GM18870 (cell line): ENCODE results near the gene ASXL3.

Source experiments
- ATAC-seq: cut with Tn5 transposase; IDR thresholded peaks from one replicate; pipeline ENCODE4 v1.9.1; 2021; ENCODE audit warnings: moderate library complexity; ENCODE audit not compliant: unreplicated experiment

ASXL3 gene

DNA sequence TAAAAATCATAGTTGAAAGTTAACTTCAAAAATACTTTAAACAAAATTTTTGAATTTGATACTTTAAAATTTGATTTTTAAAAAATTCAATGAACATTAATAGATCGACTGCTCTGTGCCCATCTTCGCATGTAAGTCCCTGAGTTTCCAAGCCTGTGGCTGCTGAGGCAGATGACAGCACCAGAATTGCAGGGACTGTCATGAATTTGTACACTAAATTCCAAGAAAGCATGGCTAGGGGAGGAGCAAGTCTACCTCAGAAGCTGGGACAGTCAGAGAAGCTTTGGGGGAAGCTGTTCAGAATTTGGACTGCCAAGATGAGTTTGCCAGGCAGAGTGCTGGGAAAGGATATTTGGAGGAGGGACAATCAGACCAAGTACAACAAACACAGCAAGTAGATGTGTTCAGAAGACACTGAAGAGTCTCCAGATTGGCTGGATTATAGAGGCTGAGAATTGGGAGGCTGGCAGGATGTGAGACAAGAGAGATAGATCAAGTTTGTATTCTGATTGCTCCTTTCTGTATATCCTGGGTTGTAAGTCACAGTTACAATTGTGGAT lies 79.0 kb downstream of the ASXL3 start:
- ATAC-seq, result no peak

DNA sequence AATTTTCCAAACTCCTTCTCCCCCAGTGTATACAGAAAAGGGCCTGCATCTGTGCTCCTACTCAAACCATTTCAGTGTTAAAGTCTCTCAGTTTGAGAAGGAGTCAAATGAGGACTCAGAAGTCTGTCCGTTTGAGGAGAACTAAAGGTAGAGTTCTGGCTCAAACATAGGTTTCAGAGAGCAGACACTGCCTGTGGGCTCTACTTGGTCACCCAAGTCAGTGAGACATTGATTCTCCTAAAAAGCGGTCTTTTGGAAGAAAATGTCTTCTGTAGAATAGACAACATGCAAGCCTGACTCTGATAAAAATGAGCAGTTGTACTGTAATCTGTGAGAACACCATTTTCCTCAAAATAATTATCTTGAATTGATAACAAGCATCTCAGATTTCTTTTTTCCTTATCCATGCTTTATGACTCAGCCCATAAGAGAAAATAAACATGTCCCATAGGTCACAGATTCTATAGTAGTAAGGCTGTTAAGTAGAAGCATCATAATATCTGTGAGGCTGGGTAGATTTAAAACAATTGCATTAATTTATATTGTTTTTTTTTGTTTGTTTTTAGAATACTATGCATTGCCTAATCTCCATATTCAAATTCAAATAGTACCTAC lies 82.8 kb downstream of the ASXL3 start:
- no peak for ATAC-seq

GRCh38 chr18:33664241-33664874 lies 86.3 kb downstream of the ASXL3 start:
- no peak for ATAC-seq

- ATAC-seq, result no peak
Observed at GRCh38 chr18:33665187-33665586, 87.2 kb downstream of the ASXL3 start.

- no peak for ATAC-seq
Observed at GRCh38 chr18:33665641-33666040, 87.6 kb downstream of the ASXL3 start.

DNA sequence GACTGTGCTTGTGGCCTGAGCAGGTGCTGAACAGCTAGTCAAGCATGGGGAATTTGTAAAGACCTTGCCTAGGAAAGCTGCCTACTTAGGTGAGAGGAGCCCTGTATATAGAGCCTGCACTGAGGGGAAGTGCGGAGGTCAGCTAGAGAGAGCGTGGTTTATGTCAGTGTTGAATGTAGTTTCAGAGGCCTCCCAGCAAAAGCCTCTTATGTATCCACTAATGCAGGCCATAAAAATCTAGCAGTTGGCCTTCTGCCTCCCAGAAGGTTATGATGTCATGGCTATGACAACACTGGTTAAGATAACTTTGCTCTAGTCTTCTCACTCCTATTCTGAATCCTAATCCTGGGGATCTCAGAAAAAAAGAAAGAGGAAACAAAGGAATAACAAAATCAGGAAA lies 88.9 kb downstream of the ASXL3 start:
- ATAC-seq, result no peak

DNA sequence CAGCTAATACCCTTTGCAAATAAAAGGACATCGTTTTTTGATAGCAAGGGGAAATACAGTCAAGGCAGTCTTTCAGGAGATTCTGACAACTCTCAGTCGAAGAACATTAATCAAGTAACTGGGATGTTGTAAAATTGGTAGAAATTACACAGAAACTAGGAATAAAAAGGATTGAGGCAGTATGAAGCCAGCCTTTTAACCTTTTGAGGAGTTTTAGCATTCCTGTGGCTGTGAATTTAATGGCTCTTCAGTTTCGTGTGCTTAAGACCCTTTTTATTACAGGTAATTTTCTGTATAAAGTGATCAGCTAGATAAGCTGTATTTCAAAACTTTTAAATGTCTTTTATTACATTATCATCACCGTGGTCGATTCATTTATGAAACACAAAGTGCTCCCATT lies 91.6 kb downstream of the ASXL3 start:
- ATAC-seq, result no peak

DNA sequence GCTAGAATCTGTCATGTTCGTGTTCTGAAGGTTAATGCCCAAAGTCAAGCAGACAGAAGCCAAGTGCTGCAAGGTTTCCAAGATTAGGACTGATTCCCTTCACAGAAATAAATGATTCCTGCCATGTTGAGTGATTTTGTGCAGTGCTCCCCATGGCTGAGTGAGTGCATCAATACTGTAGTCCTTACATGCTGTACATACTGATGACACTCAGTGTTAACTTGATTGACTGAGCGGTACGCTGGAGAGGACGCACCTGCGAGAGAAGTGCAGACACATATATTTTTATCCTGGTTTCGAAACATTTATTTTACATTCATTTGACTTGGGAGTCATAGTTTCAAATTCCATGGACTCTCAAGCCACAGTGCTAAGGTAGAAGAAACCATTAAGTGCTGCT lies 92.0 kb downstream of the ASXL3 start:
- no peak for ATAC-seq

DNA sequence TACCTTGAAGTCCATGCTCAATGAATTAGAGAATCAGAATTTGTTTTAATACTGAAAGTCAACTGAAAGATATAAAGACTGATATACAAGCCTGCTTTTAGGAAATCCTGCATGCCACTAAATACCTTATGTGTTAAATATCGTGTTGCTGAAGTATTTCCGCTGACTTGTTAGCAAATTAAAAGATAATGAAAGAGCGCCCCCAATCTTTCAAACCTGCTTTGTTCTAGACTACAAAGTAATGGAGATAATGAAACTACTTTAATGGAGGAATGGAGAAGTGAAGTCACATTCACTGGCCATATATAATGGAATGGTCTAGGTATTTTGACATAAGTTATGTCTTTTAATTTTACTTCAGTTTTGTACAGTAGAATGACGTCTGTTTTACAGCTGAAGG lies 95.7 kb downstream of the ASXL3 start:
- ATAC-seq, result no peak

DNA sequence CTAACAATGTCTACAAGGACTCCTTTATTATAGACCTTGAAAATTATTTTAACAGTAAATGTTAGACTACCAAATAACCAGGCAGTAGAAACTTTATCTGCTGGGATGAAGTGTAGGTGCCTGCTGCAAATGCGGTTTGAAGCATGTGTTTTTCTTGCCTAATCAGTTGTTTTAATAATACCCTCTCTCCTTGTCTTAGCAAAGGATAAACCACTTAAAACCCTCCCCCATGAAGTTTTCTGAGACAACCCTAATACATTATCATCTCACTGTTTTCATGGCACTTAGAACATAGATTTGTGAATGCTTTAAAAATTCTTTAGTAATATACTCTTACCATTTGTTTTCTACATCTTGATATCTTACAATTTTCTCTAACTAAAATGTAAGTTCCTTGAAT lies 98.6 kb downstream of the ASXL3 start:
- ATAC-seq, result no peak

- no peak for ATAC-seq
Observed at GRCh38 chr18:33677891-33678290, 99.9 kb downstream of the ASXL3 start.

GRCh38 chr18:33682436-33682835 lies 104.4 kb downstream of the ASXL3 start:
- no peak for ATAC-seq

DNA sequence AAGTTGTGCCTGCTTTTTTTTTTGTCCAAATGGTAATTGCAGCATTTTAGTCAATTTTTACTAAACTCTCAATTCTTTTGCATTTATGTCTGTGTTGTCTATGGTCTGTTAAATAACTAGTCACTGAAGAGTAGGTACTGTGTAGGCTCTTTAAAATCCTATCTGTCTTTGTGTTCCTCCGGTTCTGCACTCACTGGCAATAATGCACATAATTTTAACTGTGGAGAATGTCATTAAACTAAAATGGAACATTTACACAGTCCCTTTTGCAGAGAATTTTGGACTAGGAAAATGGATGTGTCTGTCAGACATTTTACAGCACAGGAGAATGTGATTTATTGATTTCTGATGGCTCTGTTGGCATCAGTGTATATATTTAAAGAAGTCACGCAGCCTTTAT lies 116.6 kb downstream of the ASXL3 start:
- no peak for ATAC-seq

DNA sequence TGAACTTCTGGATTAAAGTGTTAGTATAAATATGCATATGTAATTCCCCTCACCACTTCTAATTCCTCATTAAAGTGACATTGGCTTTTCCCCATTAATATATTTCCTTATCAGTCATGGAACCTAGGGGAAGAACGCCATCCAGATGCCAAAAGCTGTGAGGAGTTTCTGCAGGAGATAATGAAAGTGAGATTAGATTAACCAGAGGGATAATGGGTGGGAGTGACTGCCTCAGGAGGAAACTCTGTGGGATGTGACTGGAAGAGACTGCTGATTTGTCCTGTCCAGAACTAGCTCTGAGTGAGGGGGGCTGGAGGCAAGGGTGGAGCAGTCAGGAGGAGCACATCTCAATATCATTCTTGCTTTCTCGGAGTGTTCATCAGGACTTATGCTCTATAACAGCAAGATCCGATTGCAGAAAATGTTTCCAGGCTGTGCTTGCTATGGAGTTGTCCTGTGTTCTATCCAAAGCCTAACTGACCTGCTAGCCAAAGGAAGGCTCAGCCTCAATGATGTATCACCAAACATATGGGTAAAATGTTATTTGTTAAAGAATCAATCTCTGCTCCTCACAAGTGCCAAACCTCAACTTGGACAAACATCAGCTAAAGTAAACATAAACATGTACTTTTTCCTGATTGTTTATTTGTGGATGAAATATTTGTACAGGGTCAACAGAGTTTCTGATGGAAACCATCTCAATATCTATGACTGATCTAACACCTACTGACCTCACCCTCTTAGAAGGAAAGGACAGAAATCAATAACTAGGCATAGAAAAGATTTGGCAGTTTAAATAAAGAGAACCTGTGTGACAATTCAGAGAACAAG lies 118.5 kb downstream of the ASXL3 start:
- no peak for ATAC-seq

DNA sequence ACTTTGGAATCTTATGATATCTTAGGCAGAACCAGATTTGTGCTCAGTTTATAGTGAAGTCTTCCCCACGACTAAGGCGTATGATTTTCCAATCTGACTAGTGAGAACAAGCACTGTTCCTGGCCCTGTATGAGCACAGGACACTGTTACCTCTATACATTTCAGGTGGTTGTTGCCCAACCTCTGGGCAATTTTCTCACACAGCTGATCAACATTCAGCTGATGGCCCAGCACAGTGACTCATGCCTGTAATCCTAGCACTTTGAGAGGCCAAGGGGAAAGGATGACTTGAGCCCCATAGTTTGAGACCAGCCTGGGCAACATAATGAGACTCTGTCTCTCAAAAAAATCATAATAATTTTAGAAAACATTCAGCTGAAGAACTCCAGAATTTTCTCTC lies 119.5 kb downstream of the ASXL3 start:
- ATAC-seq, result no peak

DNA sequence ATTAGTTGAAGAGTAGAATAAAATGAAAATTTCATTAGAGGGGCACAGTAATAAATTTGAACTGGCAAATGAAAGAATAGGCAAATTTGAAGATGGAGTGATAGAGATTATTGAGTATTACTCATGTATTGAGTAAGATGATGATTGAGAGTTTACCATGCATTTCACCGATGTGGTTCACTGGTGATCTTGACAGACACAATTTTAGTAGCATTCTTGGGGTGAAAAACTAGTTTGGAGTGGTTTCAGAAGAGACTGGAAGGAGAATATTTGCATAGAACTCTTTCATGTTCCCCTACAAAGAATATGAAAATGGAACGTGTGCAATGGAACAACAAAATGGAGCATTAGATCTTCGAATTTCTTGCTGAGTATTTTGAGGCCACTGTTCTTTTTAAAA lies 121.4 kb downstream of the ASXL3 start:
- ATAC-seq, result no peak

- peak; percentile 95 for ATAC-seq
Observed at GRCh38 chr18:33700513-33700976, 122.5 kb downstream of the ASXL3 start.

- no peak for ATAC-seq
Observed at GRCh38 chr18:33702625-33703024, 124.6 kb downstream of the ASXL3 start.

DNA sequence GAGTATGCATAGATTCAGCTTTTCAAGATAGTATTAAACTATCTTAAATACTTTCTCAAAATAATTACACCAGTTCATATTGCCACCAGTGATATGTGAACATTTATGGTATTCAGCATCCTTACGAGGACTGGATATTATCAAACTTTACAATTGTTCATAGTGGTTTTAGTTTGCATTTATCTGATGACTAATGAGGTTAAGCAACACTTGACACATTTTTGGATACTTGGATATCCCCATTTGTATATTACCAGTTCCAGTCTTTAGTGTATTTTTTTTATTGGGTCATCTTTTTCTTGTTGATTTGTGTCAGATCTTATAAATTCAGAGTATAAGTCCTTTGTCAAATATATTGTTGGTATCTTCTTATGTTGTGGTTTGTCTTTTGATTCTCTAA lies 128.4 kb downstream of the ASXL3 start:
- no peak for ATAC-seq

- ATAC-seq, result no peak
Observed at GRCh38 chr18:33708876-33709275, 130.9 kb downstream of the ASXL3 start.

DNA sequence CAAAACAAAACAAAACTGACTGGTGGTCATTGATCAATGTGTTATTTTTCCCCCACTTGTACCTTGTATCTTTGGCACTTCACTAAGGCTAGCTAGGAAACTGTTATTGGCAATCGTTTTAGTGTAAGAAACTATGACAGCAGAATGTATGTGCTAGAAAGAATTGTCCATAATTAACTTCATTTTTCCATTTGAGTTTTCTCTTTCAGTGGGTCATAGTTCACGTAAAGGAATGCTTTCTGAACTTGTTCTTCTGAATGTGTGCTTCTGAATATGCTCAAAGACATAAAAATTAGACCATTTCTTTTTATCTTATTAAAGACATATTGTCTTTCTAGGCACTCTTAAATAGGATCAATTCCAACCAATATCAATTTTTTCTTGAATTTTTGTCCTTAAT lies 132.2 kb downstream of the ASXL3 start:
- ATAC-seq, result no peak

GRCh38 chr18:33711514-33711913 lies 133.5 kb downstream of the ASXL3 start:
- no peak for ATAC-seq
